Ureter (tissue), 1 donor: Measurements from ENCODE around the gene SLC9C1. TPM values are rescaled to one million over a fixed set of nuclear protein-coding genes. Genes with fewer than 3 reads are reported as not detected.

Experiments used
- DNase-seq: peaks from one replicate; pipeline ENCODE4 v3.0.0-alpha.2; 2020; ENCODE audit warnings: low spot score
- total RNA-seq: library from RNA; stranded (reverse); gene quantifications from one replicate; pipeline ENCODE4 v1.2.4, GENCODE V29; 2023
- donor health status: DM: yes; HTN: yes; CAD: no.

Gene SLC9C1
- total RNA-seq, result 0.13 TPM

GRCh38 chr3:112293368-112294321 lies at the start of gene SLC9C1:
Gene SLC9C1, minus strand, starts transcription at chr3:112294216. Its CDS starts 7,425 bp downstream, at chr3:112286791.
- peak; percentile 60 for DNase-seq

- DNase-seq, result no peak
Measured at GRCh38 chr3:112341386-112341785, 47.4 kb upstream of the SLC9C1 start.

GRCh38 chr3:112339609-112340008 lies 45.6 kb upstream of the SLC9C1 start:
- DNase-seq, result no peak

GRCh38 chr3:112339134-112339533 lies 45.1 kb upstream of the SLC9C1 start:
- no peak for DNase-seq

GRCh38 chr3:112338727-112339056 lies 44.7 kb upstream of the SLC9C1 start:
- no peak for DNase-seq

- no peak for DNase-seq
Measured at GRCh38 chr3:112338021-112338726, 44.2 kb upstream of the SLC9C1 start.

GRCh38 chr3:112335434-112335781 lies 41.4 kb upstream of the SLC9C1 start:
- no peak for DNase-seq

GRCh38 chr3:112334691-112335433 lies 40.8 kb upstream of the SLC9C1 start:
- no peak for DNase-seq

- no peak for DNase-seq
Measured at GRCh38 chr3:112333381-112334317, 39.6 kb upstream of the SLC9C1 start.

GRCh38 chr3:112333002-112333380 lies 39.0 kb upstream of the SLC9C1 start, which contains the start of gene CD200:
Gene CD200, plus strand, starts transcription at chr3:112333156. Its CDS starts 57 bp downstream, at chr3:112333213.
- DNase-seq, result peak; percentile 60

- no peak for DNase-seq
Measured at GRCh38 chr3:112331851-112332250, 37.8 kb upstream of the SLC9C1 start.

GRCh38 chr3:112327371-112327951 lies 33.4 kb upstream of the SLC9C1 start:
- DNase-seq, result no peak

GRCh38 chr3:112321867-112322652 lies 28.0 kb upstream of the SLC9C1 start:
- no peak for DNase-seq

GRCh38 chr3:112320691-112321090 lies 26.7 kb upstream of the SLC9C1 start:
- no peak for DNase-seq

GRCh38 chr3:112319516-112320276 lies 25.7 kb upstream of the SLC9C1 start:
- no peak for DNase-seq

- no peak for DNase-seq
Measured at GRCh38 chr3:112315791-112316190, 21.8 kb upstream of the SLC9C1 start.

- DNase-seq, result no peak
Measured at GRCh38 chr3:112314649-112315048, 20.6 kb upstream of the SLC9C1 start.

- DNase-seq, result no peak
Measured at GRCh38 chr3:112308151-112308911, 14.3 kb upstream of the SLC9C1 start.
